G401.6 (cell line): ENCODE results near the gene GOLGA6L2.
"Not testable (repeated sequence)": the region's sequence is repeated elsewhere in the genome, so short reads cannot be mapped to it uniquely, and the experiment has no call there.

ENCODE experiments used
- FAIRE-seq: peaks from 2 replicates; lab custom pipeline; 2012; peaks lifted over from hg19 to GRCh38; lab: Jason Lieb, UNC

Gene GOLGA6L2

GRCh38 chr15:23424111-23424904 lies 22.7 kb downstream of the GOLGA6L2 start:
- FAIRE-seq = no peak

- FAIRE-seq = no peak
These were observed 23.9 kb downstream of the GOLGA6L2 start for GRCh38 chr15:23422946-23423708.

- no peak for FAIRE-seq
These were observed 24.7 kb downstream of the GOLGA6L2 start for GRCh38 chr15:23422099-23422945.

GRCh38 chr15:23420806-23421575 lies 26.1 kb downstream of the GOLGA6L2 start:
- FAIRE-seq = no peak

- no peak for FAIRE-seq
These were observed 30.4 kb downstream of the GOLGA6L2 start for GRCh38 chr15:23416349-23417276.

- not testable (repeated sequence) for FAIRE-seq
These were observed 31.2 kb downstream of the GOLGA6L2 start for GRCh38 chr15:23415866-23416265.

GRCh38 chr15:23415321-23415865 lies 31.6 kb downstream of the GOLGA6L2 start:
- FAIRE-seq = no peak

GRCh38 chr15:23412881-23413600 lies 34.0 kb downstream of the GOLGA6L2 start:
- not testable (repeated sequence) for FAIRE-seq

- FAIRE-seq = no peak
These were observed 35.2 kb downstream of the GOLGA6L2 start for GRCh38 chr15:23411841-23412240.

- FAIRE-seq = no peak
These were observed 43.5 kb downstream of the GOLGA6L2 start for GRCh38 chr15:23403550-23403949.

- no peak for FAIRE-seq
These were observed 44.5 kb downstream of the GOLGA6L2 start for GRCh38 chr15:23402544-23402943.

- no peak for FAIRE-seq
These were observed 44.9 kb downstream of the GOLGA6L2 start for GRCh38 chr15:23402140-23402539.

- FAIRE-seq = no peak
These were observed 45.4 kb downstream of the GOLGA6L2 start for GRCh38 chr15:23401627-23402026.

- not testable (repeated sequence) for FAIRE-seq
These were observed 47.8 kb downstream of the GOLGA6L2 start for GRCh38 chr15:23399207-23399606.

- not testable (repeated sequence) for FAIRE-seq
These were observed 48.7 kb downstream of the GOLGA6L2 start for GRCh38 chr15:23398357-23398756.

GRCh38 chr15:23397779-23398178 lies 49.3 kb downstream of the GOLGA6L2 start:
- no peak for FAIRE-seq

- no peak for FAIRE-seq
These were observed 51.2 kb downstream of the GOLGA6L2 start for GRCh38 chr15:23395832-23396231.

- FAIRE-seq = no peak
These were observed 51.9 kb downstream of the GOLGA6L2 start for GRCh38 chr15:23395030-23395692.
